Activated CD4-positive, CD25-positive, alpha-beta regulatory T cell treated with anti-CD3 and anti-CD28 coated beads, Interleukin-2, amount 50 U/mL, for 72 hours (primary cell): ENCODE results near the gene CD101.
A peak's percentile ranks its signal among the peaks of the same experiment; 100 is the strongest.

ENCODE experiments used
- DNase-seq: peaks from one replicate; pipeline ENCODE4 v3.0.0; 2021

The CD101 gene

DNA sequence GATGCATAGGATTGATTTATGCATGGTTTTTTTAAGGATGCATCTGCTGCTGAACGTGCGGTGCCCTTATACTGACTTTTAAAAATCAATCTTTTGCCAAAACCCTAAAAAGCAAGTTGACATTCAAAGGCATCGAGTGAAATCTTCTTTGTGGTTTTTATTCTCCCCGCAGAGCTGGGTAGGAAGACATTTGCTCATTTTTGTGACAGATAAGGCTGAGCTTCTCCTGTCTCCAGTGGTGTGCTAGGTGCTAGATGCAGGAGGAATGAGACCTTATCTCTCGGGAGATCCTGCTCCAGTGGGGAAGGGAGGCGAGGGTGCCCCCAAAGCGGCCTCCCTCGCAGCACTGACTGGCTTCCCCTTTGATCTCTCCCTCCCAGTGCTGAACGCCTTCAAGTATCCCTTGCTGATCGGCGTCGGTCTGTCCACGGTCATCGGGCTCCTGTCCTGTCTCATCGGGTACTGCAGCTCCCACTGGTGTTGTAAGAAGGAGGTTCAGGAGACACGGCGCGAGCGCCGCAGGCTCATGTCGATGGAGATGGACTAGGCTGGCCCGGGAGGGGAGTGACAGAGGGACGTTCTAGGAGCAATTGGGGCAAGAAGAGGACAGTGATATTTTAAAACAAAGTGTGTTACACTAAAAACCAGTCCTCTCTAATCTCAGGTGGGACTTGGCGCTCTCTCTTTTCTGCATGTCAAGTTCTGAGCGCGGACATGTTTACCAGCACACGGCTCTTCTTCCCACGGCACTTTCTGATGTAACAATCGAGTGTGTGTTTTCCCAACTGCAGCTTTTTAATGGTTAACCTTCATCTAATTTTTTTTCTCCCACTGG, 14.9 kb upstream of the CD101 start:
- peak; percentile 46 for DNase-seq

DNA sequence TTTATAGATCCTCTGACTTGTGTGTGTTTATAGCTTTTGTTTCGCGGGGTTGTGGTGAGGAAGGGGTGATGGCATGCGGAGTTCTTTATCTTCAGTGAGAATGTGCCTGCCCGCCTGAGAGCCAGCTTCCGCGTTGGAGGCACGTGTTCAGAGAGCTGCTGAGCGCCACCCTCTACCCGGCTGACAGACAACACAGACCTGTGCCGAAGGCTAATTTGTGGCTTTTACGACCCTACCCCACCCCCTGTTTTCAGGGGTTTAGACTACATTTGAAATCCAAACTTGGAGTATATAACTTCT, 14.4 kb upstream of the CD101 start:
- DNase-seq, result peak; percentile 64

DNA sequence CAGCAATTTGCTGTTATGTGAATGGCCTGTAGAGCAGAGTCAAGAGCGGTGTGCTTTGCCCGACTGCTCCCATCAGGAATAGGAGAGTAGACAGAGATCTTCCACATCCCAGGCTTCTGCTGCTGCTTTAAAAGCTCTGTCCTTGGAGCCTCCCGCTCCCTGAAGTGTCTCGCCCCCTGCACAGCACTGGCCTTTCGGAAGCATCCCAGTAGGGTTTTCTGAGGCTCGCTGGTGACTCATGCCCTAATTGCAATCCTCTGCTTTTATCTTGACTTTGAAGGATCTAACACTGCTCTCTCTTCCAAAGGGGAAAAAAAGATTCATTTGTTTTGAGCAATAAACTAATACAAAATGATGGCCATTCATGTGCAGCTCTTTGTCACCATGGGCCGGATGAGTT, 13.3 kb upstream of the CD101 start:
- no peak for DNase-seq

DNA sequence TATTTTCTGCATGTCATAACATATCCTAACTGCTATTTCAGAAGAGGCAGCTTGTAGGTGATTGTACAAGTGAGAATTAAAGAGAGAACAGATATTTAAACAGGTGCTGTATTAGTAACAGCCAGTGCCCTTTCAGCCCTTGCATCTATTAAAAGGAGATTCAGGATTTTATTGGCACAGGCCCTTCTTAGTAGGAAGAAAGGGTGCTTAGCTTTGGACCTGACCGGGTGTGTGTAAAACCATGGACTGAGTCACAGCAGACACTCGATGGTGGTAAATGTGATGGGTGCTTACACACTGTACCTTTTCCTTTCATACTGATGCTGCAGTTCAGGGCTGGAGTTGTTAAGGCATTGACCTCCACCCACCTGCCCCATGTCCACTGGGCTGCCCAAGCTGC, 12.7 kb upstream of the CD101 start:
- DNase-seq, result no peak

DNA sequence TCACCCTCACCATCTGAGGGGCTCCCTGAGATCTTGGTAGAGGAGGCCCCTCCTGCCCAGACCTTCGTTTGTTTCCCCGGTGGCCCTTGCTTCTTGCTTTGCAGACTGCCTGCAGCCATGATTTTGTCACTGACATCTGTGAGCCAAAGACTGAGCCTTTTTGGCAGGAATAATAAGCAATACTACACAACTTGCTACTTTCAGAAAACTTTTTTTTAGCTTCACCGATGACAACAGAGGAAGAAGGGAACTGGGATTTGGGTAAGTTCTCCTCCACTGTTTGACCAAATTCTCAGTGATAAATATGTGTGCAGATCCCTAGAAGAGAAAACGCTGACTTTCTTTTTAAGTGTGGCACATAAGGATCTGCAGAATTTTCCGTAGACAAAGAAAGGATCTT, 11.7 kb upstream of the CD101 start:
- DNase-seq, result no peak

DNA sequence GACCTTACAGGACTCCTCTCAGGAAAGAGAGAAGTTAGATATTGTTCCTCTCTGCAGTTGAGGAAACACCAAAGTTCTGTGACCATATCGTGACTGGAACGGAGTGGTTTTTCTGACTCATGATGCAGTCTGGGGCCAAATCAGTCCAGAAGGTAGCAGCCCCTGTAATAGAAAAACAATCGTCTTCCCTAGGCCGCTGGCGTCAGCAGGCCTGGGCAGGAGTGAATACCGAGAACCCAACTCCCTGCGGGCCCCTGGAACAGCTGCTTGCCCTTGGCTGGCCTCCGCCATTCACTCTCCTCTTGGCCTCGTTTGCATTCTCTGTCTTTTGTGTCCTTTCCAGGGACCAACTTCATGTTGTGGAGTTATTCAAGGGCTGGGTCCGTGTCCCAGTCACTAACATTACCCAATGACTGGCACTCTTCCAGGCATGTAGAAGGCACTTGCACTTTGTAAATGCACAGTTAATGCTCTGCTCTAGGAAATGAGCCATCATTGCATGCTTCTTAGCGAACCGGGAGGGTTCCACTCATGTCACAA, 10.9 kb upstream of the CD101 start:
- no peak for DNase-seq

DNA sequence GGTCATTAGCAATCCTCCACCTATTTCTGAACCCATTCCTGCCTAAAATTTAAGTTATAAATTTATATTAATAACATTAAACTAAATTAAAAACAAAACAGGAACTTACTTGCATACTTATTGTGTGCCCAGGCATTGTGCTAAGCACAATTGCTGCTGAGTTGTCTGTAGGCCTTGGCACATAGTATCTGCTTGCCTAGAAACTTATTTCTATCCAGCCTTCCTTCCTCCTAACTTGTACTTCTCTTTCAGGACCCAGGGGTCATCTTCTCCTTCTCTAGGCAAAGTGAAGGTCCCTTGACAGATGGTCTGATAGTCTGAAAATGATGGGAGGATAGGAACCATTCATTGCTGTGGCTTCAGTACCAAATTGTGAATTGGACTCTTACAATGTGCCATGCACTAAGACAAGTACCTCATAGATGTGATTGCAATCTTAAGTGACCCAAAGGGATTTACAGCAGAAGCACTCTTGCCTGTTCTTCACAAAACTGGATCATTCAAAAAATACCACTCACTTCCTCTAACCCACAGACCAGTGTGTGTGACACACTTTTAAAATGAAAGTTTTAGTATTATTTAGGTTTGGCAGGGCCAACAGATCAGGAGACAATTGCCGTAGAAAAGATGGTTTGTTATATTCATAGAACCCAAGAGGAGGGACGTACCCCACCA, 10.3 kb upstream of the CD101 start:
- no peak for DNase-seq

DNA sequence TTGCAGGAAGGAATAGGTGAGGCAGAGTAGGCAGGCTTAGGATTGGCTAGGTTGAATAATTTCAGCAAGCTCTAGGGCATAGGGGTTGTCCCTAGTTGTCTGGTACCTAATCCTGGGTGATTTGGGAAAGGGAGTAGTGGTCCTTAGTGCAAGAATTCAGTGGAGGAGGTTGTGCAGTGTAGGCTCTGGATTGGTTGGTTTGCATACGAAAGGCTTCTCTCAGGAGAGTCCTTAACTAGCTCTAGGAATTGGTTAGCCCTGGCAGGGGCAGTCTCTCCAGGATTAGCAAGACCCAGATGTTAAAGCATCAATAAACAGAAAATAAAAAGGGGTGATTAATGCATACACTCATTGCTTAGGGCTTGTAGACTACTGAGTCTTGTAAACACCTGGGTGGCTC, 9.6 kb upstream of the CD101 start:
- no peak for DNase-seq

DNA sequence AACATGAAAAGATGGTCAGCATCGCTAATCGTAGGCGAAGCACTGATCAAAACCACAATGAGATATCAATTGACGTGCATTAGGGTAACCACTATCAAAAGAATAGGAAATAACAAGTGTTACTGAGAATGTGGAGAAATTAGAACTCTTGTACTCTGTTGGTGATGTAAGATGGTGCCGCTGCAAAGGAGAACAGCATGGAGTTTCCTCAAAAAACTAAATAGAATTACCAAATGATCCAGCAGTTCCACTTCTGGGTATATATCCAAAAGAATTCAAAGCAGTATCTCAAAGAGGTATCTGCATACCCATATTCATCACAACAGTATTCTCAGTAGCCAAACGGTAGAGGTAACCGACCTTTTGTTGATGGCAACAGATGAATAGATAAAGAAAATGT, 8.3 kb upstream of the CD101 start:
- no peak for DNase-seq

DNA sequence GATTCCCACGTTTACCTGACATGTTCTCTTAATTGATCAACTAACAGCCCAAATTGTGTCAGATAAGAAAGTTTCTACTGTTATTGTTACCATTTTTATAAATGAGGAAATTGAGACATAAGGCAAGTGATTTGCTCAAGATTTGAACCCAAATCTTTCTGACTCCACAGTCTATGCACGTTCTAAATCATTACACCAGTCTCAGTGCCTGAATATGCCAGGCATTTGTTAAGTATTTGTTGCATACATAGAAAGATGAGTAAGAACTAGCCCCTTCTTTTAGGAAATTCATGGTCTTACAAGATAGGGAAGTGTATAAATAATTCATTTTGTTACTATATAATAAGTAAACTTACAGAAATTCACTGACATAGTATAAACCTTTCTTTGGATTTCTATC, 7.1 kb upstream of the CD101 start:
- no peak for DNase-seq

DNA sequence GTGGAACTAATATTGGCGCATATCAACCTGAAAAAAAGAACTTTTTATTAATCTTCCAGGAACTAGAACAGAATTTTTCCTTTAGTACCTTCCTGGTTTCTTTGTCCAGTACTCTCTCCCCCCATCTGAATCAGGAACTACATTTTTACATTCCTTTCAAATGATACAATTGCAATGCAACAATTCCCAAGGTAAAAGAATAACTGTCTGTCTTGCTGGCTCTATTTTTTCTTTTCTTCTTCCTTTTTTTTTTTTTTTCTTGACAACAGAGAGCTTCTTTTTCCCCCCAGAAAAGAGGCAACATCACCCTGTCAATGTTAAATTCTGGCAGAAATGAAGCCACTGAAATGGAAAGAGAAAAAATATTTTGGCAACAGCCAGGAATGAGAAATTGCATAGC, 4.5 kb upstream of the CD101 start:
- no peak for DNase-seq

DNA sequence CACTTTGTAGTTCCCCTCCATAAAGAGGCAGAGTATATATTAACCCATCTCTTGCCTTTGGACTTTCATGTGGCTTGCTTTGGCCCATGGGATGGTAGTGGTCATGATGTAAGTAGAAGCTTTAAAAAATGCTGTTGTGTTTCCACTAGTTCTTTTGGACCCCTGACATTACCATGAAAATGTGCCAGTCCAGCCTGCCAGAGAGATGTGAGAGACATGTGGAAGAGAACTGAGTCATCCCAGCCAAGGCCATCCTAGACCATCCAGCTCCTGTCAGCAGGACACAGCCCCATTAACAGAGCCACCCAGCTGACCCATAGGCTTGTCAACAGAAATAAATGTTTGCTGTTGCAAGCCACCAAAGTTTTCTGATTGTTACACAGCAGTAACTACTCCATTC, 3.9 kb upstream of the CD101 start:
- no peak for DNase-seq

DNA sequence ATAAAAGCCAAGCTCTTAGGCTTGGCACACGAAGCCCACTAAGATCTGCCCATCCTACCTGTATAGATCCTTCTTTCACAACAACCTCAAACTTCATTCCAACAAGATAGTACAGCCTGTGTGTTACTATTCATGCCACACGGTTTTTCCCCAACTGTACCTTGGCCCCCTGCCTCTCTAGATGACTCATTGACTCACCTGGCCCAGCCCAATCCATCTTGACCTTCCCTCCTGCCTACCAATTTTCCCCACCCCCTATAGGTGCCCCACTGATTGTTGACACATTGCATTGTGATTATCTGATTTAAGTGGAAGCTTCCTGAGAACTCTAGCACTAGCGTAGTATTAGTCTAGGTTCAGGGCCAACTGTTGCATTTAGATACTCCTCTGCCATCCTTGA, 2.0 kb upstream of the CD101 start:
- DNase-seq, result no peak

DNA sequence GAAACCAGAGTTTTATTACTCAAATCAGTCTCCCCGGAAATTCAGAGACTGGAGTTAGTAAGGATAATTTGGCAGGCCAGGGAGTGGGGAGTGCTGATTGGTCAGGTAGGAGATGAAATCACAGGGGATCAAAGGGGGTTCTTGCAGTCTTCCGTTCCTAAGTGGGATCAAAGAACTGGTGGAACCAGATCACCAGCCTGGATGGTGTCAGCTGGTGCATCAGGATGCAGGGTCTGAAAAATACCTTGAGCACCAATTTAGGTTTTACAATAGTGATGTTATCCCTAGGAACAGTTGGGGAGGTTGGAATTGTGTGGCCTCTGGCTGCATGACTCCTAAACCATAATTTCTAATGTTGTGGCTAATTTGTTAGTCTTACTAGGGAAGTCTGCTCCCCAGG, 1.4 kb upstream of the CD101 start:
- DNase-seq, result no peak

DNA sequence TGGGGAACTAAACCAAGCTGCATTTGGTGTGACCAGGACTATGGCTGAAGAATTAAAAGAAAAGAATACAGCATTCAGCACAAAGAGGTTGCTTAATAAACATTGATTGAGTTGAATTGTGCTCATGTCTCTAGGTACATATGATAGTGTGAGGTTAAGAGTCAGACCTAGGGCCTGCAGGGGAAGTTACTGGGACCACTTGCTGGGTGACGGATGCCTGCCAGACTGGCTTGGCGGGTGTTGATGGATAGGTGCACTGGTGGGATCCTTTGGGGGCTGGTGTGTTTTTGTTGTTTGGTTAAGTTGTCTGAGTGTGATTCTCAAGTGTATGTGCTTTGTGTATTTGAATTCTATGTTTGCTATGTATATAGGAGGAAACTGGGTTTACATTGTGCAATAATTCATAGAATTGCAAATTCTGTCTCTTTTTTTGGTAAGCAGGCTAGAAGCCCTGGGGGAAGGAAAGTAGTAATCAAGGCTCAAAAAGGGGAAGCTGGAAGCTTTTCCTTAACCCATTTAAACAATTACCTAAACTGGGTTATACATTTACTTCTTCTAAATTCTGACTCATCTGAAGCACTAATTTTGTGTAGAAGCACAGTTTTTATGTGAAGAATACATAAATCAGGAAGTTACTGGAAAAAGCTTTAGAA, 1.8 kb downstream of the CD101 start:
- DNase-seq, result no peak

DNA sequence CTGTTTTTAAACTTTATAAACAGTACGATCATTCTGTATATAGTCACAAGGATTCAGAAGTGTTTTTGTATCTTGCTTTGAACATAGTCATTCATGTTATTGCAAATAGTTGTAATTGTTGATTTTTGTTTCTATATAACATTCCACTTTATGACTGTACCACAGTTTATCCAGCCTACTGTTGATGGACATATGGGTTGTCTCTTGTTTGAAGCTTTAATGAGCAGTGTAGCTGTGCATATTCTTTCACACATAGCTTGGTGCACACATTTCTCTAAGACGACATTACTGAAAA, 6.1 kb downstream of the CD101 start:
- DNase-seq, result no peak

DNA sequence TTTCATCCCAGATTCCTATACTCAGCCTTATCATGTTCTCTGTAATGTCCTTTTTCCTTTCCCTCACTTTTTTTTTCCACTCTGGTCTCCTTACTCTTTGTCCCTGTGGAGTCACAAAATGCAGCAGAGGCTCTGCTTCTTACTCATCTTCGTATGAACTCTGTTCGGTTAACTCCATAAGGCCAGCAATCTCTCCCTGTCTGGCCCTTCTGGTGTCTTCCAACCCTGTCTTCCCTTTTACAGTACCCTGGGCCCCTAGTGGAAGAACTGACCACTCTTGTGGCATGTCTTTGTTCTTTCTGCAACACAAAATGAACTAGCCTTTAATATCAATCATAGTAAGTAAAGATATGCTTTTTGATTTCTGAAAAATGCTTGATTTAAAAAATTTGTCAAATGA, 7.1 kb downstream of the CD101 start:
- no peak for DNase-seq

DNA sequence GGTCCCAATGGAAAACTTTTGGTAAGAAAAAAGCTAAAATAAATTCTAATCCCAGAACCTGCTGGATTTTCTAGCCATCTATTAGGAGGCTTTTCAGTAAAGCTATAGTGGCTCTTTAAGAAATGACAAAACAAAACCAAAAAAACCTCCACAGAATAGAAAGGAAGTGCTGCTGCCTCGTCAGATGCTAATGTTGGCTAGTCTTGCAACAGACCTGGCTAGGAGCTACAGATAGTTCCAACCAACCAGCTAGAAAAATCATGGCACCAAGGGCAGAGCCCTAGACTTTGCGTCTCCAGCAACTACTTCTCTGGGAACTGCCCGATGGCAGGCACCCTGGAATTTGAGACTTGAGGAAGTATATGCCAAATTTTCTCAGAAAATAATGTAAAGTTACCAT, 7.6 kb downstream of the CD101 start:
- no peak for DNase-seq

DNA sequence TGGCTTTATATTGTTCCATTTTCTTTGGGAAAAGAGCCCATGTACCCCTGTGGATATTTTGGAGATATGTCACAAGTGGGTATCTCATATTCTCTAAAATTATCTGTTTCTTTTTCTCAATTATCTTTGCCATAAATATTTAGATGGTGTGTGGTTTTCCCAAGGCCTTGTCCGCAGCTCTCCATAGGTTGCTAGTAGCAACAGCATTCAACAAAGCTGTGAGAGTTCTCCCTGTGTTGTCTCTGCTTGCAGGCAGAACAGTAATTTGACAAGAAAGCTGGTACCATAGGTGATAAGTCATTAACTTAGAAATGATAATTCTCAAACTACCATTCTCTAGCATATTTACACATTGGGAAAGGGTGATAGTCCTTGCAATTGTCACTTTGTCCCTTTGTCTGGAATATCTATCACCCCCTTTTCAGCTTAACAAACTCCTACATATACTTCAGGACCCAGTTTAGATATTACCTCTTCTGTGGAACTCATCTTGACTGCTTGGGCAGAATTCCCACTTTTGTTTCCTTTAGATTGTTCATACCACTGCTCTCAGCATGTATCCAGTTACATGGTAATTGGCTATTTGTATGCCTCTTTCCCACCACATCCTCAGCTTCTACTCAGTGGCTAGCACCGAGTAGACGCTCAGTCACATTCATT, 8.9 kb downstream of the CD101 start:
- DNase-seq, result no peak

DNA sequence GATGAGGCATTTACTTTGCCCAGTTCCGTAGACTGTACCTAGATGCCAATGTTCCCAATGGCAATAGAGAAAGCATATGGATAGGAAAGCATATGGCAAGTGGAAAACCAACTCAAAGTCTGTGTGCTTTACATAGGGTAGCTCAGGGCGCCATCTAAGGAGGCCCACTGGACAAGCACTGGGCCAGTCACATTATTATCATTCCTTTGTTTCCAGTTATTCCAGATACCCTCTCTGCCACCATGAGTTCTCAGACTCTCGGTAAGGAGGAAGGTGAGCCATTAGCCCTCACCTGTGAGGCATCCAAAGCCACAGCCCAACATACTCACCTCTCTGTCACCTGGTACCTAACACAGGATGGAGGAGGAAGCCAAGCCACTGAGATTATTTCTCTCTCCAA, 9.8 kb downstream of the CD101 start:
- no peak for DNase-seq

DNA sequence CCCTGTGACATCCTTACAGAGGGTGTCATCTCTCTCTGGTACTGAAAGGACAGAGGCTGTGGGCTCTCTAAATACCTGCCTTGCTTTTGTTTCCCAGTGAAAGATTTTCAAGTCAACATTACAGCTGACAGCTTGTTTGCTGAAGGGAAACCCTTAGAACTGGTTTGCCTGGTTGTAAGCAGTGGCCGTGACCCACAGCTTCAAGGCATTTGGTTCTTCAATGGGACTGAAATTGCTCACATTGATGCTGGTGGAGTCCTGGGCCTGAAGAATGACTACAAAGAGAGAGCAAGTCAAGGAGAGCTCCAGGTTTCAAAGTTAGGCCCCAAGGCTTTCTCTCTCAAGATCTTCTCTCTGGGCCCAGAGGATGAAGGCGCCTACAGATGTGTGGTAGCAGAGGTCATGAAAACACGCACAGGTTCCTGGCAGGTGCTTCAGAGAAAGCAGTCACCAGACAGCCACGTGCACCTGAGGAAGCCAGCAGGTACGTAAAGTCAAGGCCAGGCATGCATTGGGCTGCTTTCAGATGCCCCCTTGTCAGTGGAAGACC, 11.8 kb downstream of the CD101 start:
- no peak for DNase-seq

DNA sequence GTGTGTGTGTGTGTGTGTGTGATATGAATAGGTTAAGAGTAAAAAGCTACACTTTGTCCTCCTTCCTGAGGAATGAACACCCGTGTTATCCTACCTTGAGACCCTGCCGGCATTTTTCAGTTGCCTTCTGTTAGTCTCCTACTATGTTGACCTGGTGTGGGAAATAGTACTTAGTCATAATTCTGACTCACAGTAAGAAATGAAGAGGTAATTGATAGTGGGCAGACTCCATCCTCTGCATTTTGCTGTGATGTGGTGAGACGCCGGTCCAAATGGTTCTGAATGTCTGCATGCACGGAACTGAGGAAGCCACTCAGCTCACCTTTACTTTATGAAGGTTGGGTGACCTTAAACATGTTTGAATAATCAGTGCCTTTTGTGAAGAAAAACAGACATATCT, 12.6 kb downstream of the CD101 start:
- DNase-seq, result no peak

DNA sequence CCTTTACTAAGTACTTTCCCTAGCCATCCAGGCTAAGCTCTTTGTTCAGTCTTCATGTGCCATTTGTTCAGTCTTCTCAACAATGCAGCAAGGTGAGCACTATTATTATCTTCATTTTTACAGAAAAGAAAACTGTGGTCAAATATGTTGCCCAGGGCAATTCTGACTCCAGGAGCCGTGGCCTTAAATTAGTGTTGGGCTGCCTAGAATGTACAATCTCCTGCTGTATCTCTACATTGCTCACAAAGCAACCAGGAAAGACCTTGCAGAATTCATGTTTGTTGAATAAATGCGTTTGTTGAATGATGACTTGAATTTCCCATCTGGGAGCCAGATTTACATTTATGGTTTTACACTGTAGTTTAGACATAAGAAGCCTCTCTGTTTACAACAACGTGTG, 14.2 kb downstream of the CD101 start:
- no peak for DNase-seq

DNA sequence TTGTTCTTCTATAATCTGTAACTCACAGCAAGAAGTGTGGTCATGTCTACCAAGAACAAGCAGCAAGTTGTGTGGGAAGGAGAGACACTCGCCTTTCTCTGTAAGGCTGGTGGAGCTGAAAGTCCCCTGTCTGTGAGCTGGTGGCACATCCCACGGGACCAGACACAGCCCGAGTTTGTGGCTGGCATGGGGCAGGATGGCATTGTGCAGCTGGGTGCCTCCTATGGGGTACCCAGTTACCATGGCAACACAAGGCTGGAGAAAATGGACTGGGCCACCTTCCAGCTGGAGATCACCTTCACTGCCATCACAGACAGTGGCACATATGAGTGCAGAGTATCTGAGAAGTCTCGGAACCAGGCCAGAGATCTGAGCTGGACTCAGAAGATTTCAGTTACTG, 15.5 kb downstream of the CD101 start:
- no peak for DNase-seq
